GM12873 (cell line): Measurements from ENCODE around the gene GARIN6.

Source experiments
- CTCF ChIP-seq: IDR thresholded peaks from 2 replicates; pipeline ENCODE4 v1.5.1; 2012; ENCODE audit warnings: low read depth, mild to moderate bottlenecking, moderate library complexity, low read length, control low read depth; ENCODE audit not compliant: insufficient read depth; ENCODE audit errors: missing control alignments

The GARIN6 gene

GRCh38 chr12:99647453-99647852 lies at the start of gene GARIN6:
Gene GARIN6, plus strand, starts transcription at chr12:99647753. Its CDS starts 422 bp downstream, at chr12:99648175.
- TF ChIP-seq CTCF = no peak

GRCh38 chr12:99598785-99599184 lies 48.8 kb upstream of the GARIN6 start:
- TF ChIP-seq CTCF = no peak

GRCh38 chr12:99600388-99600787 lies 47.2 kb upstream of the GARIN6 start:
- TF ChIP-seq CTCF = no peak

GRCh38 chr12:99609455-99610181 lies 37.9 kb upstream of the GARIN6 start:
- no peak for TF ChIP-seq CTCF

GRCh38 chr12:99611117-99611516 lies 36.4 kb upstream of the GARIN6 start:
- no peak for TF ChIP-seq CTCF

- TF ChIP-seq CTCF = no peak
Measured at GRCh38 chr12:99611599-99611998, 36.0 kb upstream of the GARIN6 start.

GRCh38 chr12:99618657-99619056 lies 28.9 kb upstream of the GARIN6 start:
- TF ChIP-seq CTCF = no peak
